ENCODE measurements around the gene NCKAP5. TPM values are rescaled to one million over a fixed set of nuclear protein-coding genes. Genes with fewer than 3 reads are reported as not detected.

NCKAP5 gene
- polyA plus RNA-seq, 2 of the 4 experiments (the other 2 are of a cell fraction) = 3.0 to 4.1 TPM

Small RNAs within 50 kb of the gene (small RNA-seq; reads per million reads assigned to genes)
- gene AC016909.1 (0 reads per million in 6 experiments), gene RN7SKP154 (0 reads per million in 6 experiments), gene RNU6-579P (0 reads per million in 6 experiments)

Data from A549 (cell line).